GM23338 (cell line): ENCODE results near the gene BLOC1S5.

Source experiments
- CREB1 ChIP-seq: fragments of 250-450 bp; sonication (Bioruptor Pico); IDR thresholded peaks from 2 replicates; pipeline ENCODE4 v1.5.0; 2020; ENCODE audit warnings: low read depth, mild to moderate bottlenecking, moderate library complexity
- EZH2 ChIP-seq: fragments of 200-600 bp; sonication (generic); IDR thresholded peaks from one replicate; pipeline ENCODE4 v1.8.0; 2017; ENCODE audit warnings: antibody characterized with exemption, mild to moderate bottlenecking, low read depth; ENCODE audit not compliant: unreplicated experiment
- EZH2phosphoT487 ChIP-seq: fragments of 200-600 bp; sonication (generic); IDR thresholded peaks from one replicate; pipeline ENCODE4 v1.8.1; 2018; ENCODE audit warnings: antibody characterized with exemption; ENCODE audit not compliant: unreplicated experiment
- JUNB ChIP-seq: IDR thresholded peaks from one replicate; pipeline ENCODE4 v1.6.1; 2016; ENCODE audit warnings: antibody characterized with exemption; ENCODE audit not compliant: unreplicated experiment
- NANOG ChIP-seq: IDR thresholded peaks from 2 replicates; pipeline ENCODE4 v1.6.1; 2016; ENCODE audit warnings: antibody characterized with exemption, borderline replicate concordance
- POLR2AphosphoS5 ChIP-seq: IDR thresholded peaks from 2 replicates; pipeline ENCODE4 v1.6.1; 2016; ENCODE audit warnings: antibody characterized with exemption, low read depth
- TF ChIP-seq, protein P1 (sequence below), 2 experiments: fragments of 200-600 bp in 1 of 2; sonication (generic) in 1 of 2; conservative IDR thresholded peaks; 2 replicates each; pipeline versions ENCODE4 v1.5.1 to v1.6.1; 2016 to 2017; ENCODE audit warnings: antibody characterized with exemption in 2 of 2, low read depth in 2 of 2, mild to moderate bottlenecking in 2 of 2, moderate library complexity in 1 of 2
- TF ChIP-seq, protein P2 (sequence below): IDR thresholded peaks from one replicate; pipeline ENCODE4 v1.6.1; 2018; ENCODE audit warnings: antibody characterized with exemption; ENCODE audit not compliant: unreplicated experiment

DNA sequence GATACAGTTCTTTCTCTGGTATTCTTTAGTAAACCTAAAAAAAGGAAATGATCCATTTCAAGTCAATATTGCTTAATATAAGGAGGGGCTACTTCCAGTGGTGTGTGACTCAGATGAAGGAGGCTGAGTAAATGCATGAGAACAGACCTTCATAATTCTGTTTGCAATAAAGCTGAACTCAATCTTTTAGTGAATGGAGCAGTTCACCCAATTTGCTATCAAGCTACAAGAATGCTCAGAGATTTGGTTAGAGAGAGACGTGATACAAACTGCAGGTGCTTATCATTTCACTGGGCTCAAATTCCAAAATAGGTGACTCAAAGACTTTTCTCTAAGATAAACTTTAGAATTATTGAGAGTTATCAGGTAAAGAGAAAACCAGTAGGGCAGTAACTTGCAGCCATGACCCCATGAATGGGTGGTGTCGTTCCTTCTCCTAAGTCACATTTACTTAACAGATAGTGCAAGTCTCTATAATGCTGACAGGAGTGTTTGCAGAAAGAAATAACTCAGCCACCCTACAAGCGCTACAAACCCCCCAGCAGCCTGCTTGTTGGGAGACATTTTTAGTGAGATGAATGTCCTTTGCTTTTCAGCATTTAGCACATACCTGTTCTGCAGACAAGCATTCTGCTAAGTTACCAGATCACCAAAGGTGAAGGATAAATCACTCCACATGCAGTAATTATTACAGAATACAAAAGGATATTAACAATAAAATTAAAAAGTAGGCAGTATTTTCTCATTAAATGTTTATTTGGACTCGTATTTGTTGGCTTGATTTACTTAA lies 16.4 kb upstream of the BLOC1S5 start:
- TF ChIP-seq, protein P1, sequence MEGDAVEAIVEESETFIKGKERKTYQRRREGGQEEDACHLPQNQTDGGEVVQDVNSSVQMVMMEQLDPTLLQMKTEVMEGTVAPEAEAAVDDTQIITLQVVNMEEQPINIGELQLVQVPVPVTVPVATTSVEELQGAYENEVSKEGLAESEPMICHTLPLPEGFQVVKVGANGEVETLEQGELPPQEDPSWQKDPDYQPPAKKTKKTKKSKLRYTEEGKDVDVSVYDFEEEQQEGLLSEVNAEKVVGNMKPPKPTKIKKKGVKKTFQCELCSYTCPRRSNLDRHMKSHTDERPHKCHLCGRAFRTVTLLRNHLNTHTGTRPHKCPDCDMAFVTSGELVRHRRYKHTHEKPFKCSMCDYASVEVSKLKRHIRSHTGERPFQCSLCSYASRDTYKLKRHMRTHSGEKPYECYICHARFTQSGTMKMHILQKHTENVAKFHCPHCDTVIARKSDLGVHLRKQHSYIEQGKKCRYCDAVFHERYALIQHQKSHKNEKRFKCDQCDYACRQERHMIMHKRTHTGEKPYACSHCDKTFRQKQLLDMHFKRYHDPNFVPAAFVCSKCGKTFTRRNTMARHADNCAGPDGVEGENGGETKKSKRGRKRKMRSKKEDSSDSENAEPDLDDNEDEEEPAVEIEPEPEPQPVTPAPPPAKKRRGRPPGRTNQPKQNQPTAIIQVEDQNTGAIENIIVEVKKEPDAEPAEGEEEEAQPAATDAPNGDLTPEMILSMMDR (conservative IDR thresholded peaks at IDR 0.05; ENCODE audit: low read depth in 2 of 2): no peak
- TF ChIP-seq NANOG (no peak), POLR2AphosphoS5 (no peak), EZH2phosphoT487 (no peak), JUNB (no peak), EZH2 (no peak), CREB1 (CRISPR knock-in tag) (no peak)
- TF ChIP-seq, protein P2, sequence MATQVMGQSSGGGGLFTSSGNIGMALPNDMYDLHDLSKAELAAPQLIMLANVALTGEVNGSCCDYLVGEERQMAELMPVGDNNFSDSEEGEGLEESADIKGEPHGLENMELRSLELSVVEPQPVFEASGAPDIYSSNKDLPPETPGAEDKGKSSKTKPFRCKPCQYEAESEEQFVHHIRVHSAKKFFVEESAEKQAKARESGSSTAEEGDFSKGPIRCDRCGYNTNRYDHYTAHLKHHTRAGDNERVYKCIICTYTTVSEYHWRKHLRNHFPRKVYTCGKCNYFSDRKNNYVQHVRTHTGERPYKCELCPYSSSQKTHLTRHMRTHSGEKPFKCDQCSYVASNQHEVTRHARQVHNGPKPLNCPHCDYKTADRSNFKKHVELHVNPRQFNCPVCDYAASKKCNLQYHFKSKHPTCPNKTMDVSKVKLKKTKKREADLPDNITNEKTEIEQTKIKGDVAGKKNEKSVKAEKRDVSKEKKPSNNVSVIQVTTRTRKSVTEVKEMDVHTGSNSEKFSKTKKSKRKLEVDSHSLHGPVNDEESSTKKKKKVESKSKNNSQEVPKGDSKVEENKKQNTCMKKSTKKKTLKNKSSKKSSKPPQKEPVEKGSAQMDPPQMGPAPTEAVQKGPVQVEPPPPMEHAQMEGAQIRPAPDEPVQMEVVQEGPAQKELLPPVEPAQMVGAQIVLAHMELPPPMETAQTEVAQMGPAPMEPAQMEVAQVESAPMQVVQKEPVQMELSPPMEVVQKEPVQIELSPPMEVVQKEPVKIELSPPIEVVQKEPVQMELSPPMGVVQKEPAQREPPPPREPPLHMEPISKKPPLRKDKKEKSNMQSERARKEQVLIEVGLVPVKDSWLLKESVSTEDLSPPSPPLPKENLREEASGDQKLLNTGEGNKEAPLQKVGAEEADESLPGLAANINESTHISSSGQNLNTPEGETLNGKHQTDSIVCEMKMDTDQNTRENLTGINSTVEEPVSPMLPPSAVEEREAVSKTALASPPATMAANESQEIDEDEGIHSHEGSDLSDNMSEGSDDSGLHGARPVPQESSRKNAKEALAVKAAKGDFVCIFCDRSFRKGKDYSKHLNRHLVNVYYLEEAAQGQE: no peak
